Esophagus muscularis mucosa (tissue), 4 donors: ENCODE measurements around the gene CDPF1. TPM values are rescaled to one million over a fixed set of nuclear protein-coding genes. Genes with fewer than 3 reads are reported as not detected.

Experiments
- DNase-seq: peaks from one replicate; pipeline ENCODE4 v3.0.0-alpha.2; 2017; ENCODE audit errors: extremely low spot score
- H3K27ac ChIP-seq, 4 donors: fragments of 200-600 bp; sonication (generic); replicated peaks in 1 of 4; 1 replicate in 3 of 4; 2 replicates in 1 of 4; pipeline ENCODE4 v1.5.1; 2016 to 2019; ENCODE audit warnings: mild to moderate bottlenecking in 1 of 4
- H3K27me3 ChIP-seq, 4 donors: fragments of 200-600 bp; sonication (generic); one replicate each; pipeline versions ENCODE4 v1.5.1 to v1.6.0; 2016 to 2019
- H3K36me3 ChIP-seq, 4 donors: fragments of 200-600 bp; sonication (generic); one replicate each; pipeline ENCODE4 v1.5.1; 2016 to 2019
- H3K4me1 ChIP-seq, 4 donors: fragments of 200-600 bp; sonication (generic); one replicate each; pipeline ENCODE4 v1.5.1; 2016 to 2019
- H3K4me3 ChIP-seq, 4 donors: fragments of 200-600 bp; sonication (generic); 1 replicate in 2 of 4; 2 replicates in 2 of 4; pipeline ENCODE4 v1.5.1; 2016 to 2019; ENCODE audit warnings: mild to moderate bottlenecking in 4 of 4, moderate library complexity in 1 of 4
- H3K9me3 ChIP-seq, 4 donors: fragments of 200-600 bp; sonication (generic); 1 replicate in 3 of 4; 2 replicates in 1 of 4; pipeline ENCODE4 v1.5.1; 2016 to 2019
- CTCF ChIP-seq, 3 experiments: fragments of 200-600 bp in 2 of 3; fragments of 450-650 bp in 1 of 3; sonication (generic) in 2 of 3; IDR thresholded peaks; one replicate each; pipeline ENCODE4 v1.5.1; 2017 to 2019; ENCODE audit warnings: antibody characterized with exemption in 3 of 3, mild to moderate bottlenecking in 2 of 3, moderate library complexity in 1 of 3
- EP300 ChIP-seq: sonication (generic); formaldehyde crosslinking; IDR thresholded peaks from one replicate; pipeline ENCODE4 v1.6.1; 2017; ENCODE audit warnings: antibody characterized with exemption
- POLR2A ChIP-seq: fragments of 450-650 bp; IDR thresholded peaks from one replicate; pipeline ENCODE4 v1.6.1; 2017; ENCODE audit warnings: antibody characterized with exemption, moderate library complexity, mild to moderate bottlenecking, low read depth
- POLR2AphosphoS5 ChIP-seq, 2 donors: sonication (generic); formaldehyde crosslinking; IDR thresholded peaks; one replicate each; pipeline ENCODE4 v1.6.1; 2017; ENCODE audit warnings: antibody characterized with exemption in 2 of 2
- whole genome bisulfite sequencing: methylation state at CpG from one replicate; pipeline ENCODE4 v1.1.5; 2018; 5-methylcytosine and 5-hydroxymethylcytosine counted together
- intact Hi-C: fragments of 100-400 bp; cut with DNase I; formaldehyde crosslinking; loops from one replicate; pipeline ENCODE4 v1.15.1; 2023
- total RNA-seq, 4 donors: library from RNA; depleted of rRNA; stranded (reverse); fragments of >200 nt; gene quantifications; one replicate each; pipeline versions ENCODE4 v1.1.0 to v1.2.1, GENCODE V29; 2016

Gene CDPF1
- total RNA-seq, 4 donors from 2014 or later: 8.3 to 19.4 (median 14.8) TPM

DNA sequence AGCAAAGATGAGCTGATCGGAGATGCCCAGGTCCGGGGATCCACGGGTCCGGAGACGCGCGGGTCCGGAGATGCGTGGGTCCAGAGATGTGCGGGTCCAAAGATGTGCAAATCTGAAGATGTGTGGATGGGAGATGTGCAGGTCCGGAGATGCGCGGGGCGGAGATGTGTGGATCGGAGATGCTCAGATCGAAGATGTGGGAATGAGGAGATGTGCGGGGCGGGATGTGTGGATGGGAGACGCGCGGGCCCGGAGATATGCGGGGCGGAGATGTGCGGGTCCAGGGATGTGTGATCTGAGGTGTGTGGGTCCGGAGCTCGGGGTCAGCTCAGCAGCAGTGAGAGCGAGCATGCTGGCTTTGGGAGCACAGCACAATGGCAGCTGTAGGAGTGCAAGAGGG, 35.5 kb downstream of the CDPF1 start:
- peaks cover 0 to 6% (median 3%) of the 10 kb centered on the region in 4 donors for H3K9me3 ChIP-seq
- peaks cover 35 to 90% (median 58%) of the 10 kb centered on the region in 4 donors for H3K36me3 ChIP-seq
- 97% methylated on average over 28 of the region's 28 CpGs for WGBS

GRCh38 chr22:46214149-46214548, 35.9 kb downstream of the CDPF1 start:
- TF ChIP-seq POLR2AphosphoS5 (IDR thresholded peaks at IDR 0.05) (no peak), POLR2A (no peak), EP300 (no peak), CTCF (IDR thresholded peaks at IDR 0.05) (no peak)
- peaks cover 0 to 10% (median 8%) of the 10 kb centered on the region in 4 donors for H3K9me3 ChIP-seq
- no peaks in the 10 kb centered on the region for H3K4me1 ChIP-seq
- no peak overlapping the region for H3K4me3 ChIP-seq
- no peak overlapping the region for H3K27ac ChIP-seq
- no peak for DNase-seq
- intact Hi-C loops: no loop called here
- no peaks in the 10 kb centered on the region for H3K27me3 ChIP-seq
- 95% methylated on average over 29 of the region's 29 CpGs for WGBS
- H3K36me3 ChIP-seq: peaks cover 32 to 90% (median 55%) of the 10 kb centered on the region in 4 donors

More for the DNA sequence above, 35.5 kb downstream of the CDPF1 start:
- Histone ChIP-seq H3K27ac (no peak overlapping the region), H3K27me3 (no peaks in the 10 kb centered on the region), H3K4me3 (no peak overlapping the region), H3K4me1 (no peaks in the 10 kb centered on the region)
- DNase-seq: no peak
- intact Hi-C loops: no loop called here
- no peak for TF ChIP-seq POLR2A
- no peak for TF ChIP-seq POLR2AphosphoS5 (IDR thresholded peaks at IDR 0.05)
- TF ChIP-seq CTCF (IDR thresholded peaks at IDR 0.05): no peak
- no peak for TF ChIP-seq EP300

DNA sequence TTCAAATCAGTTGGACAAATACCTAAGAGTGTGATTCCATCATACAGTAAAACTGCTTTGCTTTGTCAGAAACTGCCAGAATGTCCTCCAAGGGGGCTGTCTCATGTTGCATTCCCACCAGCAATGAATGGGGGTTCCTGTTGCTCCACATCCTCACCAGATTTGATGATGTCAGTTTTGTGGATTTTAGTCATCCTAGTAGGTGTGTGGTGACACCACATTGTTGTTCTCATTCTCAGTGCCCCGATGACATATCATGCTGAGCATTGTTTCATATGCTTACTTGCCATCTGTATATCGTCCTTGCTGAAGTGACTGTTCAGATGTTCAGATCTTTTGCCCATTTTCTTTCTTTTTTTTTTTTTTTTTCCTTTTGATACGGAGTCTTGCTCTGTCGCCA, 37.0 kb downstream of the CDPF1 start:
- TF ChIP-seq POLR2A (no peak), EP300 (no peak), CTCF (IDR thresholded peaks at IDR 0.05) (no peak), POLR2AphosphoS5 (IDR thresholded peaks at IDR 0.05) (no peak)
- intact Hi-C loops: no loop called here

GRCh38 chr22:46212195-46212594, 37.9 kb downstream of the CDPF1 start:
- Histone ChIP-seq H3K27me3 (no peaks in the 10 kb centered on the region), H3K4me3 (no peak overlapping the region), H3K36me3 (peaks cover 18 to 84% (median 46%) of the 10 kb centered on the region in 4 donors), H3K9me3 (peaks cover 0 to 19% (median 16%) of the 10 kb centered on the region in 4 donors), H3K27ac (no peak overlapping the region), H3K4me1 (no peaks in the 10 kb centered on the region)
- intact Hi-C loops: no loop called here
- DNase-seq: no peak
- WGBS: 94% methylated on average over 4 of the region's 4 CpGs
- no peak for TF ChIP-seq POLR2AphosphoS5 (IDR thresholded peaks at IDR 0.05)
- TF ChIP-seq EP300: no peak
- no peak for TF ChIP-seq POLR2A
- no peak for TF ChIP-seq CTCF (IDR thresholded peaks at IDR 0.05)

More for the DNA sequence above, 37.0 kb downstream of the CDPF1 start:
- peaks cover 0 to 19% (median 15%) of the 10 kb centered on the region in 4 donors for H3K9me3 ChIP-seq
- no peak overlapping the region for H3K4me3 ChIP-seq
- no peak overlapping the region for H3K27ac ChIP-seq
- H3K27me3 ChIP-seq: no peaks in the 10 kb centered on the region
- H3K4me1 ChIP-seq: no peaks in the 10 kb centered on the region
- 97% methylated on average over 4 of the region's 4 CpGs for WGBS
- H3K36me3 ChIP-seq: peaks cover 21 to 90% (median 48%) of the 10 kb centered on the region in 4 donors
- no peak for DNase-seq

GRCh38 chr22:46209262-46209661, 40.8 kb downstream of the CDPF1 start:
- intact Hi-C loops: no loop called here
- Histone ChIP-seq H3K9me3 (peaks cover 0 to 19% (median 17%) of the 10 kb centered on the region in 4 donors), H3K27me3 (no peaks in the 10 kb centered on the region), H3K36me3 (peaks cover 7 to 65% (median 28%) of the 10 kb centered on the region in 4 donors), H3K4me1 (no peaks in the 10 kb centered on the region), H3K27ac (no peak overlapping the region), H3K4me3 (no peak overlapping the region)
- no peak for TF ChIP-seq EP300
- TF ChIP-seq POLR2A: no peak
- no peak for TF ChIP-seq CTCF (IDR thresholded peaks at IDR 0.05)
- TF ChIP-seq POLR2AphosphoS5 (IDR thresholded peaks at IDR 0.05): no peak
- 91% methylated on average over 1 of the region's 1 CpG for WGBS
- no peak for DNase-seq
